Activated T-cell treated with anti-CD3 and anti-CD28 coated beads, Interleukin-2, amount 50 U/mL, for 1 hour (primary cell): ENCODE results near the gene ENTPD7.

Experiments used
- DNase-seq: peaks from one replicate; pipeline ENCODE4 v3.0.0-alpha.2; 2020

Gene ENTPD7

DNA sequence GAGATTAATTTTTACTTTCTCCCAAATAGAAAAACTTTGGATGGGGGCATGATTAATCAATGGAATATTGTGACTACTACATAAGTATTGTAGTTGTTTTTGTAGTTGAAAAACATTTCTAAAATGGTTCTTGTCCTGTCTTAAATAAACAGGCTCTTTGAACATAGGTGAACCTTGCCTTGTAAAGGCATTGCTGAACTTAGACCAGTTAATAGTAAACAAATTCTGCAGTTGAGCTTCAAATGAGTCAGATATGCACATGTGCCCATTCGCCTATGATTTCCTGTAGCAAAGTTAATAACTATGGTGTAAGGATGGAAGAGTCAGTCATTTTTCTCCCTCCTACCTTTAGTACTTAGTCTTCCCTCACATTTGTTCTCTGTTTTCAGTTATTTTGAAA, 95.4 kb downstream of the ENTPD7 start:
- DNase-seq, result no peak
